ENCODE results near the gene TES. TPM values are rescaled to one million over a fixed set of nuclear protein-coding genes. Genes with fewer than 3 reads are reported as not detected.

The TES gene
- total and polyA plus RNA-seq, 9 of the 15 experiments (the other 6 are each of a cell fraction or from before 2014, with no cell fraction given), result 20.7 to 61.6 (median 53.8) TPM

DNA sequence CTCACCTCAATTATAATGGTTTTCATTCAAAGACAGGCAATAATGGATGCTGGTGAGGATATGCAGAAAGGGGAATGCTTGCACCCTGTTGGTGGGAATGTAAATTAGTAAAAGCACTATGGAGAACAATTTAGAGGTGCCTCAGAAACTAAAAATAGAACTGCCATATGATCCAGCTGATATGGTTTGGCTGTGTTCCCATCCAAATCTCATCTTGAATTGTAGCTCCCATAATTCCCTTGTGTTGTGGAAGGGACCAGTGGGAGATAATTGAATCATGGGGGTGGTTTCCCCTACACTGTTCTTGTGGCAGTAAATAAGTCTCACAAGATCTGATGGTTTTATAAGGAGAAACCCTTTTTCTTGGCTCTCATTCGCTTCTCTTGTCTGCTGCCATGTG lies 87.7 kb downstream of the TES start (continued):
- TF ChIP-seq, protein P1, sequence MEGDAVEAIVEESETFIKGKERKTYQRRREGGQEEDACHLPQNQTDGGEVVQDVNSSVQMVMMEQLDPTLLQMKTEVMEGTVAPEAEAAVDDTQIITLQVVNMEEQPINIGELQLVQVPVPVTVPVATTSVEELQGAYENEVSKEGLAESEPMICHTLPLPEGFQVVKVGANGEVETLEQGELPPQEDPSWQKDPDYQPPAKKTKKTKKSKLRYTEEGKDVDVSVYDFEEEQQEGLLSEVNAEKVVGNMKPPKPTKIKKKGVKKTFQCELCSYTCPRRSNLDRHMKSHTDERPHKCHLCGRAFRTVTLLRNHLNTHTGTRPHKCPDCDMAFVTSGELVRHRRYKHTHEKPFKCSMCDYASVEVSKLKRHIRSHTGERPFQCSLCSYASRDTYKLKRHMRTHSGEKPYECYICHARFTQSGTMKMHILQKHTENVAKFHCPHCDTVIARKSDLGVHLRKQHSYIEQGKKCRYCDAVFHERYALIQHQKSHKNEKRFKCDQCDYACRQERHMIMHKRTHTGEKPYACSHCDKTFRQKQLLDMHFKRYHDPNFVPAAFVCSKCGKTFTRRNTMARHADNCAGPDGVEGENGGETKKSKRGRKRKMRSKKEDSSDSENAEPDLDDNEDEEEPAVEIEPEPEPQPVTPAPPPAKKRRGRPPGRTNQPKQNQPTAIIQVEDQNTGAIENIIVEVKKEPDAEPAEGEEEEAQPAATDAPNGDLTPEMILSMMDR (IDR thresholded peaks at IDR 0.05 in 2 of 3, conservative IDR thresholded peaks at IDR 0.05 in 1 of 3; ENCODE audit: insufficient read depth in 2 of 3, low read depth in 1 of 3, low read length in 3 of 3), result no peak
- TF ChIP-seq, protein P2, sequence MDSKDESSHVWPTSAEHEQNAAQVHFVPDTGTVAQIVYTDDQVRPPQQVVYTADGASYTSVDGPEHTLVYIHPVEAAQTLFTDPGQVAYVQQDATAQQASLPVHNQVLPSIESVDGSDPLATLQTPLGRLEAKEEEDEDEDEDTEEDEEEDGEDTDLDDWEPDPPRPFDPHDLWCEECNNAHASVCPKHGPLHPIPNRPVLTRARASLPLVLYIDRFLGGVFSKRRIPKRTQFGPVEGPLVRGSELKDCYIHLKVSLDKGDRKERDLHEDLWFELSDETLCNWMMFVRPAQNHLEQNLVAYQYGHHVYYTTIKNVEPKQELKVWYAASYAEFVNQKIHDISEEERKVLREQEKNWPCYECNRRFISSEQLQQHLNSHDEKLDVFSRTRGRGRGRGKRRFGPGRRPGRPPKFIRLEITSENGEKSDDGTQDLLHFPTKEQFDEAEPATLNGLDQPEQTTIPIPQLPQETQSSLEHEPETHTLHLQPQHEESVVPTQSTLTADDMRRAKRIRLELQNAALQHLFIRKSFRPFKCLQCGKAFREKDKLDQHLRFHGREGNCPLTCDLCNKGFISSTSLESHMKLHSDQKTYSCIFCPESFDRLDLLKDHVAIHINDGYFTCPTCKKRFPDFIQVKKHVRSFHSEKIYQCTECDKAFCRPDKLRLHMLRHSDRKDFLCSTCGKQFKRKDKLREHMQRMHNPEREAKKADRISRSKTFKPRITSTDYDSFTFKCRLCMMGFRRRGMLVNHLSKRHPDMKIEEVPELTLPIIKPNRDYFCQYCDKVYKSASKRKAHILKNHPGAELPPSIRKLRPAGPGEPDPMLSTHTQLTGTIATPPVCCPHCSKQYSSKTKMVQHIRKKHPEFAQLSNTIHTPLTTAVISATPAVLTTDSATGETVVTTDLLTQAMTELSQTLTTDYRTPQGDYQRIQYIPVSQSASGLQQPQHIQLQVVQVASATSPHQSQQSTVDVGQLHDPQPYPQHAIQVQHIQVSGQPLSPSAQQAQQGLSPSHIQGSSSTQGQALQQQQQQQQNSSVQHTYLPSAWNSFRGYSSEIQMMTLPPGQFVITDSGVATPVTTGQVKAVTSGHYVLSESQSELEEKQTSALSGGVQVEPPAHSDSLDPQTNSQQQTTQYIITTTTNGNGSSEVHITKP (IDR thresholded peaks at IDR 0.05; ENCODE audit: partially characterized antibody), result peak; percentile 27
- no peak for TF ChIP-seq MCM7 (IDR thresholded peaks at IDR 0.05)
- TF ChIP-seq MEF2D (tag; conservative IDR thresholded peaks at IDR 0.05; ENCODE audit: low read depth), result peak; percentile 94

DNA sequence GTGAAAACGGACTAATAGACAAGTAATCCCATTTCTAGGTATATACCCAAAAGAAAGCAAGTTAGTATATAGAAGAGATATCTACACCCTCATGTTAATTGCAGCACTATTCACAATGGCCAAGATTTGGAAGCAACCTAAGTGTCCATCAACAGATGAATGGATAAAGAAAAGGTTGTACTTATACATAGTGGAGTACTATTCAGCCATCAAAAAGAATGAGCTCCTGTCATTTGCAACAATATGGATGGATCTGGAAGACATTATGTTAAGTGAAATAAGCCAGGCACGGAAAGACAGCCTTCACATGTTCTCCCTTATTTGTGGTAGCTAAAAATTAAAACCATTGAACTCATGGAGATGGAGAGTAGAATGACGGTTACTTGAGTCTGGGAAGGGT lies 88.2 kb downstream of the TES start:
- ATAC-seq, result no peak
- Histone ChIP-seq H3K79me2 (ENCODE audit: control insufficient read depth, insufficient read depth, low read length) (no peaks in the 10 kb centered on the region), H3K9me1 (ENCODE audit: control insufficient read depth, insufficient read depth, low read length) (no peaks in the 10 kb centered on the region), H3K4me3 (no peak overlapping the region), H2AFZ (ENCODE audit: low read depth, low read length) (no peak overlapping the region), H3K4me1 (replicated peaks in 1 of 2; ENCODE audit: control insufficient read depth in 2 of 2, insufficient read depth in 2 of 2, low read length in 2 of 2) (no peaks in the 10 kb centered on the region), H3K4me2 (ENCODE audit: insufficient read depth, low read length) (no peak overlapping the region), H3K36me3 (ENCODE audit: control insufficient read depth, insufficient read depth, low read length) (no peaks in the 10 kb centered on the region), H3K9ac (ENCODE audit: insufficient read depth in 1 of 2, low read depth in 2 of 2, low read length in 2 of 2) (no peak overlapping the region), H3K9me3 (replicated peaks; ENCODE audit: control insufficient read depth, insufficient read depth, low read depth, low read length) (no peaks in the 10 kb centered on the region), H4K20me1 (replicated peaks; ENCODE audit: control insufficient read depth, insufficient read depth, low read length) (no peaks in the 10 kb centered on the region), H3K27ac (ENCODE audit: extremely low read depth, low read depth, low read length) (no peak overlapping the region), H3K27me3 (ENCODE audit: control insufficient read depth in 2 of 2, insufficient read depth in 2 of 2, low read length in 2 of 2) (no peaks in the 10 kb centered on the region)
- WGBS (ENCODE audit: insufficient coverage, low coverage, missing lambda C conversion rate), result 0% methylated on average over 3 of the region's 3 CpGs
- in situ Hi-C loops (cut with MboI), result no loop called here
- no peak for FAIRE-seq
- CTCF ChIA-PET (ENCODE audit: low intra/inter-chr PET ratio), result no interaction called here
- intact Hi-C loops (cut with micrococcal nuclease), result no loop called here
- BruUV-seq (replicated peaks), result no TSS peak
- no peak for DNase-seq (ENCODE audit: extremely low read depth in 1 of 4, low spot score in 3 of 4)
- POLR2A ChIA-PET, result no interaction called here
- TF ChIP-seq HDAC8 (tag; IDR thresholded peaks at IDR 0.05), result no peak
- TF ChIP-seq POLR2AphosphoS2 (IDR thresholded peaks at IDR 0.05; ENCODE audit: low read length), result no peak
- peak; percentile 43 for TF ChIP-seq RBM25 (IDR thresholded peaks at IDR 0.05; ENCODE audit: low read depth, low read length, severe bottlenecking)
- TF ChIP-seq ZNF239 (CRISPR knock-in tag; IDR thresholded peaks at IDR 0.05), result no peak
- peak; percentile 75 for TF ChIP-seq ZNF146 (CRISPR knock-in tag; IDR thresholded peaks at IDR 0.05; ENCODE audit: unreplicated experiment)
- TF ChIP-seq, protein P3, sequence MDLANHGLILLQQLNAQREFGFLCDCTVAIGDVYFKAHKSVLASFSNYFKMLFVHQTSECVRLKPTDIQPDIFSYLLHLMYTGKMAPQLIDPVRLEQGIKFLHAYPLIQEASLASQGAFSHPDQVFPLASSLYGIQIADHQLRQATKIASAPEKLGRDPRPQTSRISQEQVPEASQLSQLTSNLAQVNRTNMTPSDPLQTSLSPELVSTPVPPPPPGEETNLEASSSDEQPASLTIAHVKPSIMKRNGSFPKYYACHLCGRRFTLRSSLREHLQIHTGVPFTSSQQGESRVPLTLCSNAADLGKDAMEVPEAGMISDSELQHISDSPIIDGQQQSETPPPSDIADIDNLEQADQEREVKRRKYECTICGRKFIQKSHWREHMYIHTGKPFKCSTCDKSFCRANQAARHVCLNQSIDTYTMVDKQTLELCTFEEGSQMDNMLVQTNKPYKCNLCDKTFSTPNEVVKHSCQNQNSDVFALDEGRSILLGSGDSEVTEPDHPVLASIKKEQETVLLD (IDR thresholded peaks at IDR 0.05), result no peak
- no peak for TF ChIP-seq CHD4 (IDR thresholded peaks at IDR 0.05; ENCODE audit: insufficient read depth, insufficient replicate concordance, low read depth, low read length, poor library complexity, severe bottlenecking)
- TF ChIP-seq, protein P4, sequence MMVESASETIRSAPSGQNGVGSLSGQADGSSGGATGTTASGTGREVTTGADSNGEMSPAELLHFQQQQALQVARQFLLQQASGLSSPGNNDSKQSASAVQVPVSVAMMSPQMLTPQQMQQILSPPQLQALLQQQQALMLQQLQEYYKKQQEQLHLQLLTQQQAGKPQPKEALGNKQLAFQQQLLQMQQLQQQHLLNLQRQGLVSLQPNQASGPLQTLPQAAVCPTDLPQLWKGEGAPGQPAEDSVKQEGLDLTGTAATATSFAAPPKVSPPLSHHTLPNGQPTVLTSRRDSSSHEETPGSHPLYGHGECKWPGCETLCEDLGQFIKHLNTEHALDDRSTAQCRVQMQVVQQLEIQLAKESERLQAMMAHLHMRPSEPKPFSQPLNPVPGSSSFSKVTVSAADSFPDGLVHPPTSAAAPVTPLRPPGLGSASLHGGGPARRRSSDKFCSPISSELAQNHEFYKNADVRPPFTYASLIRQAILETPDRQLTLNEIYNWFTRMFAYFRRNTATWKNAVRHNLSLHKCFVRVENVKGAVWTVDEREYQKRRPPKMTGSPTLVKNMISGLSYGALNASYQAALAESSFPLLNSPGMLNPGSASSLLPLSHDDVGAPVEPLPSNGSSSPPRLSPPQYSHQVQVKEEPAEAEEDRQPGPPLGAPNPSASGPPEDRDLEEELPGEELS (CRISPR knock-in tag; IDR thresholded peaks at IDR 0.05; ENCODE audit: borderline replicate concordance), result no peak

All from K562 (cell line).